HEK293T (cell line): ENCODE data around the gene TMPRSS6.

Experiments used
- ARNT ChIP-seq: fragments of 450-650 bp; IDR thresholded peaks from 2 replicates; pipeline ENCODE4 v1.6.1; 2017; ENCODE audit warnings: mild to moderate bottlenecking
- BHLHE40 ChIP-seq: fragments of 450-650 bp; IDR thresholded peaks from 2 replicates; pipeline ENCODE4 v1.6.1; 2016; ENCODE audit warnings: mild to moderate bottlenecking, moderate library complexity, borderline replicate concordance
- FOXA1 ChIP-seq: fragments of 450-650 bp; IDR thresholded peaks from 2 replicates; pipeline ENCODE4 v1.6.1; 2016; ENCODE audit warnings: mild to moderate bottlenecking
- FOXK2 ChIP-seq: fragments of 450-650 bp; IDR thresholded peaks from 2 replicates; pipeline ENCODE4 v1.6.1; 2016; ENCODE audit warnings: mild to moderate bottlenecking
- L3MBTL2 ChIP-seq: fragments of 450-650 bp; conservative IDR thresholded peaks from 2 replicates; pipeline ENCODE4 v1.6.1; 2016; ENCODE audit warnings: mild to moderate bottlenecking
- LEF1 ChIP-seq: fragments of 450-650 bp; IDR thresholded peaks from 2 replicates; pipeline ENCODE4 v1.6.1; 2017; ENCODE audit warnings: mild to moderate bottlenecking, borderline replicate concordance
- NFRKB ChIP-seq: fragments of 450-650 bp; IDR thresholded peaks from 2 replicates; pipeline ENCODE4 v1.6.1; 2016; ENCODE audit warnings: mild to moderate bottlenecking, moderate library complexity
- PKNOX1 ChIP-seq: fragments of 450-650 bp; IDR thresholded peaks from 2 replicates; pipeline ENCODE4 v1.6.1; 2016
- SP1 ChIP-seq: fragments of 450-650 bp; IDR thresholded peaks from 2 replicates; pipeline ENCODE4 v1.6.1; 2017
- SUZ12 ChIP-seq: fragments of 450-650 bp; IDR thresholded peaks from 2 replicates; pipeline ENCODE4 v1.6.1; 2016; ENCODE audit warnings: mild to moderate bottlenecking
- ZNF384 ChIP-seq: fragments of 450-650 bp; IDR thresholded peaks from 2 replicates; pipeline ENCODE4 v1.6.1; 2016

- TF ChIP-seq ZNF384 (no peak), BHLHE40 (no peak), PKNOX1 (no peak), L3MBTL2 (no peak), SUZ12 (no peak), SP1 (no peak), FOXA1 (no peak), FOXK2 (no peak), ARNT (no peak), LEF1 (no peak), NFRKB (no peak)
These were observed 66.2 kb downstream of the TMPRSS6 start for GRCh38 chr22:37043209-37043827.
